Gastroesophageal sphincter (tissue), 4 donors: ENCODE data around the gene PRRG3. TPM values are rescaled to one million over a fixed set of nuclear protein-coding genes. Genes with fewer than 3 reads are reported as not detected.

Experiments
- ATAC-seq: fragments of 150-250 bp; one replicate; pipeline ENCODE4 v1.9.1; 2016; ENCODE audit warnings: mild to moderate bottlenecking, moderate library complexity
- H3K27ac ChIP-seq, 4 donors: fragments of 200-600 bp; sonication (generic) in 3 of 4; 1 replicate in 3 of 4; 2 replicates in 1 of 4; pipeline ENCODE4 v1.5.1; 2016 to 2019
- H3K27me3 ChIP-seq: fragments of 200-600 bp; sonication (generic); one replicate; pipeline ENCODE4 v1.5.1; 2019
- H3K36me3 ChIP-seq, 2 donors: fragments of 200-600 bp; sonication (generic); one replicate each; pipeline ENCODE4 v1.5.1; 2019; ENCODE audit warnings: control low read depth in 1 of 2
- H3K4me1 ChIP-seq, 3 donors: fragments of 200-600 bp; sonication (generic); 1 replicate in 2 of 3; 2 replicates in 1 of 3; pipeline ENCODE4 v1.5.1; 2016 to 2019; ENCODE audit warnings: control low read depth in 2 of 3
- H3K4me3 ChIP-seq, 2 donors: fragments of 200-600 bp; sonication (generic); one replicate each; pipeline ENCODE4 v1.5.1; 2019; ENCODE audit warnings: mild to moderate bottlenecking in 1 of 2, moderate library complexity in 1 of 2
- H3K9me3 ChIP-seq, 3 donors: fragments of 200-600 bp; sonication (generic); one replicate each; pipeline ENCODE4 v1.5.1; 2017 to 2019; ENCODE audit warnings: control low read depth in 2 of 3
- EP300 ChIP-seq: sonication (generic); formaldehyde crosslinking; IDR thresholded peaks from one replicate; pipeline ENCODE4 v1.6.1; 2017; ENCODE audit warnings: antibody characterized with exemption, mild to moderate bottlenecking
- POLR2A ChIP-seq, 2 donors: fragments of 450-650 bp; IDR thresholded peaks; one replicate each; pipeline ENCODE4 v1.6.1; 2017; ENCODE audit warnings: antibody characterized with exemption in 2 of 2, mild to moderate bottlenecking in 2 of 2, moderate library complexity in 1 of 2
- POLR2AphosphoS5 ChIP-seq: sonication (generic); formaldehyde crosslinking; IDR thresholded peaks from one replicate; pipeline ENCODE4 v1.6.1; 2017; ENCODE audit warnings: antibody characterized with exemption
- WGBS, 2 donors: methylation state at CpG; one replicate each; pipeline ENCODE4 v1.1.5; 2018; ENCODE audit warnings: low coverage in 1 of 2; 5-methylcytosine and 5-hydroxymethylcytosine counted together
- total RNA-seq, 4 donors: library from RNA; depleted of rRNA; stranded (reverse); fragments of >200 nt; gene quantifications; one replicate each; pipeline ENCODE4 v1.1.0, GENCODE V29; 2016
- TF ChIP-seq, protein P1 (sequence below), 4 experiments: fragments of 200-600 bp in 2 of 4; fragments of 450-650 bp in 2 of 4; sonication (generic) in 1 of 4; IDR thresholded peaks; one replicate each; pipeline ENCODE4 v1.5.1; 2017 to 2019; ENCODE audit warnings: antibody characterized with exemption in 4 of 4, mild to moderate bottlenecking in 2 of 4, moderate library complexity in 2 of 4

PRRG3 gene
- total RNA-seq, 4 donors from 2014 or later: 0.47 to 1.3 (median 0.71) TPM

DNA sequence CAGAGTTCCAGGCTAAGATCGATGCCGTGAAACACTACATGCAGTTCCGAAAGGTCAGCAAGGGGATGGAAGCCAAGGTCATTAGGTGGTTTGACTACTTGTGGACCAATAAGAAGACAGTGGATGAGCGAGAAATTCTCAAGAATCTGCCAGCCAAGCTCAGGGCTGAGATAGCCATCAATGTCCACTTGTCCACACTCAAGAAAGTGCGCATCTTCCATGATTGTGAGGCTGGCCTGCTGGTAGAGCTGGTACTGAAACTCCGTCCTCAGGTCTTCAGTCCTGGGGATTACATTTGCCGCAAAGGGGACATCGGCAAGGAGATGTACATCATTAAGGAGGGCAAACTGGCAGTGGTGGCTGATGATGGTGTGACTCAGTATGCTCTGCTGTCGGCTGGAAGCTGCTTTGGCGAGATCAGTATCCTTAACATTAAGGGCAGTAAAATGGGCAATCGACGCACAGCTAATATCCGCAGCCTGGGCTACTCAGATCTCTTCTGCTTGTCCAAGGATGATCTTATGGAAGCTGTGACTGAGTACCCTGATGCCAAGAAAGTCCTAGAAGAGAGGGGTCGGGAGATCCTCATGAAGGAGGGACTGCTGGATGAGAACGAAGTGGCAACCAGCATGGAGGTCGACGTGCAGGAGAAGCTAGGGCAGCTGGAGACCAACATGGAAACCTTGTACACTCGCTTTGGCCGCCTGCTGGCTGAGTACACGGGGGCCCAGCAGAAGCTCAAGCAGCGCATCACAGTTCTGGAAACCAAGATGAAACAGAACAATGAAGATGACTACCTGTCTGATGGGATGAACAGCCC is 48.6 kb downstream of the PRRG3 start:
- H3K27me3 ChIP-seq: no peaks in the 10 kb centered on the region
- WGBS, 2 donors: 87 to 93% methylated on average over 6 to 17 of the region's 21 CpGs
- no peaks in the 10 kb centered on the region for H3K9me3 ChIP-seq
- H3K27ac ChIP-seq: no peak overlapping the region
- H3K4me3 ChIP-seq: no peak overlapping the region
- TF ChIP-seq EP300 (no peak), POLR2A (IDR thresholded peaks at IDR 0.05) (no peak), POLR2AphosphoS5 (no peak)
- TF ChIP-seq, protein P1, sequence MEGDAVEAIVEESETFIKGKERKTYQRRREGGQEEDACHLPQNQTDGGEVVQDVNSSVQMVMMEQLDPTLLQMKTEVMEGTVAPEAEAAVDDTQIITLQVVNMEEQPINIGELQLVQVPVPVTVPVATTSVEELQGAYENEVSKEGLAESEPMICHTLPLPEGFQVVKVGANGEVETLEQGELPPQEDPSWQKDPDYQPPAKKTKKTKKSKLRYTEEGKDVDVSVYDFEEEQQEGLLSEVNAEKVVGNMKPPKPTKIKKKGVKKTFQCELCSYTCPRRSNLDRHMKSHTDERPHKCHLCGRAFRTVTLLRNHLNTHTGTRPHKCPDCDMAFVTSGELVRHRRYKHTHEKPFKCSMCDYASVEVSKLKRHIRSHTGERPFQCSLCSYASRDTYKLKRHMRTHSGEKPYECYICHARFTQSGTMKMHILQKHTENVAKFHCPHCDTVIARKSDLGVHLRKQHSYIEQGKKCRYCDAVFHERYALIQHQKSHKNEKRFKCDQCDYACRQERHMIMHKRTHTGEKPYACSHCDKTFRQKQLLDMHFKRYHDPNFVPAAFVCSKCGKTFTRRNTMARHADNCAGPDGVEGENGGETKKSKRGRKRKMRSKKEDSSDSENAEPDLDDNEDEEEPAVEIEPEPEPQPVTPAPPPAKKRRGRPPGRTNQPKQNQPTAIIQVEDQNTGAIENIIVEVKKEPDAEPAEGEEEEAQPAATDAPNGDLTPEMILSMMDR (IDR thresholded peaks at IDR 0.05): no peak
- no peak for ATAC-seq
- H3K4me1 ChIP-seq: no peaks in the 10 kb centered on the region
- no peaks in the 10 kb centered on the region for H3K36me3 ChIP-seq

GRCh38 chrX:151745651-151746050 is 50.4 kb downstream of the PRRG3 start:
- WGBS, 2 donors: 82 to 88% methylated on average over 3 to 4 of the region's 6 CpGs
- TF ChIP-seq POLR2A (IDR thresholded peaks at IDR 0.05) (no peak), POLR2AphosphoS5 (no peak), EP300 (no peak)
- TF ChIP-seq, protein P1 (IDR thresholded peaks at IDR 0.05): no peak
- H3K9me3 ChIP-seq: no peaks in the 10 kb centered on the region
- H3K4me1 ChIP-seq: no peaks in the 10 kb centered on the region
- no peak for ATAC-seq
- H3K36me3 ChIP-seq: no peaks in the 10 kb centered on the region
- H3K27me3 ChIP-seq: peaks cover 6% of the 10 kb centered on the region
- H3K4me3 ChIP-seq: no peak overlapping the region
- H3K27ac ChIP-seq: no peak overlapping the region

- Histone ChIP-seq H3K27me3 (peaks cover 6% of the 10 kb centered on the region), H3K27ac (no peak overlapping the region), H3K36me3 (no peaks in the 10 kb centered on the region), H3K4me3 (no peak overlapping the region), H3K9me3 (no peaks in the 10 kb centered on the region), H3K4me1 (no peaks in the 10 kb centered on the region)
- TF ChIP-seq, protein P1 (IDR thresholded peaks at IDR 0.05): no peak
- TF ChIP-seq POLR2A (IDR thresholded peaks at IDR 0.05): no peak
- TF ChIP-seq POLR2AphosphoS5: no peak
- TF ChIP-seq EP300: no peak
- WGBS, 2 donors: 52 to 65% methylated on average over 2 of the region's 2 CpGs
- ATAC-seq: no peak
These were observed 51.2 kb downstream of the PRRG3 start for GRCh38 chrX:151746502-151746901.

DNA sequence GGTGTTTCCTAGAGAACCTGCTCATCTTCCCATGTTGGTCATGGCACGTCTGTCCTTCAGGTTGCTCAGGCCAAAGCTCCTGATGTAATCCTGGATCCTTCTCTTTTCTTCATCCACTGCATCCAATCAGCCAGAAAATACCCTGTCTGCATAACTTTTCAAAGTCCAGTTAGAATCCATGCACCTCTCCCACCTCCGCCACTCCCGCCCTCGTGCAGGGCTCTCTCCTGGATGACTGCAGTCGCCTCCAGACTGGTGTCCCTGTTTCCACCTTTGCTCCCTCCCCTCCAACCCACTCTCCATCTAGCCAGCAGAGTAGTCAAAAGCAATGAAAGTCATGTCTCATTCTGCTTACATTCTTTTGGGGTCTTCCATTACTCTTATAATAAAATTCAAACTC is 55.3 kb downstream of the PRRG3 start:
- TF ChIP-seq, protein P1 (IDR thresholded peaks at IDR 0.05): no peak
- TF ChIP-seq EP300 (no peak), POLR2AphosphoS5 (no peak), POLR2A (IDR thresholded peaks at IDR 0.05) (no peak)
- no peak for ATAC-seq
- H3K4me1 ChIP-seq: no peaks in the 10 kb centered on the region
- WGBS, 2 donors: 86 to 100% methylated on average over 1 of the region's 5 CpGs
- no peak overlapping the region for H3K4me3 ChIP-seq
- no peak overlapping the region for H3K27ac ChIP-seq
- H3K9me3 ChIP-seq: no peaks in the 10 kb centered on the region
- peaks cover 6% of the 10 kb centered on the region for H3K27me3 ChIP-seq
- no peaks in the 10 kb centered on the region for H3K36me3 ChIP-seq

DNA sequence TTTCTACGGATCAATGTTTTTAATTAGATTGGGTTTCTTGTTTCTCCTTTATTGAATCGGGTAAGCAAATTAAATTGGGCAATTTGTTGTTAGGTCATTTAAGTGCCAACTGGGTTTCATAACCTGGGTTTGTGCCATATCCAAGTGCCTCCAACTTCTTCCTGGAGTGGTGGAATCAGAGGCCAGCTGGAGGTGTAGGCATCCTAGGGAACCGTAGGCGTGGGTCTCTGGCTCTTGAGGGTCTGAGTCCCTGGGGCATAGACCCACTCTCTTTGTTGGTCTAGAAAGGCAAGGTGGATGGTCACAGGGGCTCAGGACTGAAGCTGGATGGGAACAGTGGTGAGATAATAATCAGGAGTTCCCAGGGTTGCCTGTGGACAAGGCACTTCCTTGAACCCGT is 57.6 kb downstream of the PRRG3 start:
- ATAC-seq: no peak

More for the DNA sequence above, 57.6 kb downstream of the PRRG3 start:
- H3K27ac ChIP-seq: no peak overlapping the region
- H3K4me1 ChIP-seq: no peaks in the 10 kb centered on the region
- H3K27me3 ChIP-seq: peaks cover 6% of the 10 kb centered on the region
- H3K9me3 ChIP-seq: no peaks in the 10 kb centered on the region
- 67 to 93% methylated on average over 1 to 2 of the region's 5 CpGs for WGBS, 2 donors
- TF ChIP-seq POLR2A (IDR thresholded peaks at IDR 0.05) (no peak), EP300 (no peak)
- H3K4me3 ChIP-seq: no peak overlapping the region
- no peaks in the 10 kb centered on the region for H3K36me3 ChIP-seq
